ENCODE measurements around the gene CACNB4. TPM values are rescaled to one million over a fixed set of nuclear protein-coding genes. Genes with fewer than 3 reads are reported as not detected.
"Not testable (repeated sequence)": the region's sequence is repeated elsewhere in the genome, so short reads cannot be mapped to it uniquely, and the experiment has no call there.

CACNB4 gene
- polyA plus RNA-seq, 1 donor from 2014 or later: 29.0 TPM

- Histone ChIP-seq H3K27me3 (ENCODE audit: insufficient read depth, low read depth, low read length) (no peaks in the 10 kb centered on the region), H3F3A (ENCODE audit: insufficient read depth, low read length, poor library complexity, severe bottlenecking) (peaks cover 5% of the 10 kb centered on the region), H3K9ac (ENCODE audit: low read length) (no peak overlapping the region), H3K36me3 (ENCODE audit: insufficient read depth, low read length) (no peaks in the 10 kb centered on the region), H3K9me2 (ENCODE audit: insufficient read depth, low read length) (no peaks in the 10 kb centered on the region), H3K4me2 (ENCODE audit: low read length) (no peak overlapping the region), H3K4me3 (ENCODE audit: low read length) (no peak overlapping the region), H3K79me2 (replicated peaks; ENCODE audit: insufficient read depth, low read length) (no peaks in the 10 kb centered on the region), H3K27ac (ENCODE audit: low read length) (peak overlapping the region; percentile 20), H3K9me3 (ENCODE audit: low read length) (no peaks in the 10 kb centered on the region), H4K20me1 (ENCODE audit: insufficient read depth) (no peaks in the 10 kb centered on the region), H2AFZ (ENCODE audit: low read depth, low read length) (no peak overlapping the region)
- TF ChIP-seq TAF1 (IDR thresholded peaks at IDR 0.05; ENCODE audit: low read depth): no peak
- TF ChIP-seq POLR2AphosphoS5 (IDR thresholded peaks at IDR 0.05): no peak
- TF ChIP-seq REST (IDR thresholded peaks at IDR 0.05; ENCODE audit: borderline replicate concordance): no peak
- no peak for TF ChIP-seq EP300 (conservative IDR thresholded peaks at IDR 0.05; ENCODE audit: poor library complexity, severe bottlenecking)
- no peak for TF ChIP-seq SMC3 (conservative IDR thresholded peaks at IDR 0.05; ENCODE audit: poor library complexity)
- TF ChIP-seq RAD21 (conservative IDR thresholded peaks at IDR 0.05): no peak
- TF ChIP-seq MXI1 (conservative IDR thresholded peaks at IDR 0.05; ENCODE audit: poor library complexity, severe bottlenecking): no peak
- TF ChIP-seq EZH2 (IDR thresholded peaks at IDR 0.05; ENCODE audit: borderline replicate concordance, insufficient read depth, low read length, poor library complexity, severe bottlenecking): no peak
- TF ChIP-seq, protein P1, sequence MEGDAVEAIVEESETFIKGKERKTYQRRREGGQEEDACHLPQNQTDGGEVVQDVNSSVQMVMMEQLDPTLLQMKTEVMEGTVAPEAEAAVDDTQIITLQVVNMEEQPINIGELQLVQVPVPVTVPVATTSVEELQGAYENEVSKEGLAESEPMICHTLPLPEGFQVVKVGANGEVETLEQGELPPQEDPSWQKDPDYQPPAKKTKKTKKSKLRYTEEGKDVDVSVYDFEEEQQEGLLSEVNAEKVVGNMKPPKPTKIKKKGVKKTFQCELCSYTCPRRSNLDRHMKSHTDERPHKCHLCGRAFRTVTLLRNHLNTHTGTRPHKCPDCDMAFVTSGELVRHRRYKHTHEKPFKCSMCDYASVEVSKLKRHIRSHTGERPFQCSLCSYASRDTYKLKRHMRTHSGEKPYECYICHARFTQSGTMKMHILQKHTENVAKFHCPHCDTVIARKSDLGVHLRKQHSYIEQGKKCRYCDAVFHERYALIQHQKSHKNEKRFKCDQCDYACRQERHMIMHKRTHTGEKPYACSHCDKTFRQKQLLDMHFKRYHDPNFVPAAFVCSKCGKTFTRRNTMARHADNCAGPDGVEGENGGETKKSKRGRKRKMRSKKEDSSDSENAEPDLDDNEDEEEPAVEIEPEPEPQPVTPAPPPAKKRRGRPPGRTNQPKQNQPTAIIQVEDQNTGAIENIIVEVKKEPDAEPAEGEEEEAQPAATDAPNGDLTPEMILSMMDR (IDR thresholded peaks at IDR 0.05; ENCODE audit: poor library complexity, severe bottlenecking): no peak
Measured at GRCh38 chr2:151796774-151797173, 302.1 kb downstream of the CACNB4 start.

GRCh38 chr2:151795646-151796240 lies 303.1 kb downstream of the CACNB4 start:
- no peak overlapping the region for H3K9ac ChIP-seq (ENCODE audit: low read length)
- H3K9me2 ChIP-seq (ENCODE audit: insufficient read depth, low read length): no peaks in the 10 kb centered on the region
- H3K4me3 ChIP-seq (ENCODE audit: low read length): no peak overlapping the region
- TF ChIP-seq EZH2 (IDR thresholded peaks at IDR 0.05; ENCODE audit: borderline replicate concordance, insufficient read depth, low read length, poor library complexity, severe bottlenecking) (no peak), REST (IDR thresholded peaks at IDR 0.05; ENCODE audit: borderline replicate concordance) (no peak), EP300 (conservative IDR thresholded peaks at IDR 0.05; ENCODE audit: poor library complexity, severe bottlenecking) (no peak), SMC3 (conservative IDR thresholded peaks at IDR 0.05; ENCODE audit: poor library complexity) (no peak), TAF1 (IDR thresholded peaks at IDR 0.05; ENCODE audit: low read depth) (no peak), MXI1 (conservative IDR thresholded peaks at IDR 0.05; ENCODE audit: poor library complexity, severe bottlenecking) (no peak), POLR2AphosphoS5 (IDR thresholded peaks at IDR 0.05) (no peak), RAD21 (conservative IDR thresholded peaks at IDR 0.05) (no peak)
- TF ChIP-seq, protein P1 (IDR thresholded peaks at IDR 0.05; ENCODE audit: poor library complexity, severe bottlenecking): no peak
- H3K79me2 ChIP-seq (replicated peaks; ENCODE audit: insufficient read depth, low read length): no peaks in the 10 kb centered on the region
- H3K27me3 ChIP-seq (ENCODE audit: insufficient read depth, low read depth, low read length): no peaks in the 10 kb centered on the region
- H3K27ac ChIP-seq (ENCODE audit: low read length): no peak overlapping the region
- H3K36me3 ChIP-seq (ENCODE audit: insufficient read depth, low read length): peaks cover 6% of the 10 kb centered on the region
- no peaks in the 10 kb centered on the region for H4K20me1 ChIP-seq (ENCODE audit: insufficient read depth)
- H3F3A ChIP-seq (ENCODE audit: insufficient read depth, low read length, poor library complexity, severe bottlenecking): peaks cover 5% of the 10 kb centered on the region
- no peak overlapping the region for H2AFZ ChIP-seq (ENCODE audit: low read depth, low read length)
- no peak overlapping the region for H3K4me2 ChIP-seq (ENCODE audit: low read length)
- no peaks in the 10 kb centered on the region for H3K9me3 ChIP-seq (ENCODE audit: low read length)

DNA sequence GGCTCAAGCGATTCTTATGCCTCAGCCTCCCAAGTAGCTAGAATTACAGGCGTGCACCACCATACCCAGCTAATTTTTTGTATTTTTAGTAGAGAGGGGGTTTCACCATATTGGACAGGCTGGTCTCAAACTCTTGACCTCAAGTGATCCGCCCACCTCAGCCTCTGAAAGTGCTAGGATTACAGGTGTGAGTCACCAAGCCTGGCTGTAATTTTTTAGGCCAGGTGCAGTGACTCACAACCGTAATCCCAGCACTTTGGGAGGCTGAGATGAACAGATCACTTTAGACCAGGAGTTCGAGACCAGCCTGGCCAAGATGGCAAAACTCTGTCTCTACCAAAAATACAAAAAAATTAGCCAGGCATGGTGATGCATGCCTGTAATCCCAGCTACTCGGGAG lies 304.4 kb downstream of the CACNB4 start:
- H3K4me2 ChIP-seq (ENCODE audit: low read length); H4K20me1 ChIP-seq (ENCODE audit: insufficient read depth); H3K79me2 ChIP-seq (replicated peaks; ENCODE audit: insufficient read depth, low read length); H3K4me3 ChIP-seq (ENCODE audit: low read length); H3K9ac ChIP-seq (ENCODE audit: low read length); H3K27ac ChIP-seq (ENCODE audit: low read length); H3K27me3 ChIP-seq (ENCODE audit: insufficient read depth, low read depth, low read length); H3F3A ChIP-seq (ENCODE audit: insufficient read depth, low read length, poor library complexity, severe bottlenecking); H2AFZ ChIP-seq (ENCODE audit: low read depth, low read length); H3K9me3 ChIP-seq (ENCODE audit: low read length); H3K9me2 ChIP-seq (ENCODE audit: insufficient read depth, low read length); H3K36me3 ChIP-seq (ENCODE audit: insufficient read depth, low read length): not testable (repeated sequence)
